ENCODE results near the gene PDE3A. TPM values are rescaled to one million over a fixed set of nuclear protein-coding genes. Genes with fewer than 3 reads are reported as not detected.

The PDE3A gene
- total RNA-seq, 1 donor from 2014 or later, result 161 TPM

GRCh38 chr12:20455001-20455706 is 86.8 kb downstream of the PDE3A start:
- TF ChIP-seq CTCF (IDR thresholded peaks at IDR 0.05; ENCODE audit: borderline replicate concordance), result no peak
- Histone ChIP-seq H3K4me3 (no peak overlapping the region), H3K36me3 (no peaks in the 10 kb centered on the region), H3K4me1 (peaks cover 92% of the 10 kb centered on the region), H3K27me3 (ENCODE audit: low read depth) (no peaks in the 10 kb centered on the region), H3K9me3 (replicated peaks) (no peaks in the 10 kb centered on the region), H3K27ac (replicated peaks) (peak overlapping the region; percentile 53)
- intact Hi-C loops (cut with micrococcal nuclease), result no loop called here
- no peak for DNase-seq

DNA sequence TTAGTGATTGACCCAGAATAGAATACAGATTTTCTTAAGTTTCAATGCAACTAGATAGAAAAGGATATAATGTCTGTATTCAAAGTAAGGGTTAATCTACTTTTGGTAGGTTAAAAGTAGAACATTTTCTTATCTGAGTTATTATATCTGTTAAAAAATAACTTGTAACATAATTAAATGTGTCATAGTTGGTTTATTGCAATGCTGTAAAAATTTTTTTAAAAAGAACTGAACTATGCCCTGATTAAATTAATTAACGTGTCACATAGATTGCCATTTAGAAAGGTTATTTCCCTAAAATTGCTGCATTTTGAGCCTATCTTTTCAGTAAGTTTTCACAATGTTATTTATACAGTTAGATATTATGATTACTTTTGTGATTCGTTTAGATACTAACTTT is 89.2 kb downstream of the PDE3A start:
- H3K36me3 ChIP-seq, result no peaks in the 10 kb centered on the region
- H3K27ac ChIP-seq (replicated peaks), result peak overlapping the region; percentile 0
- intact Hi-C loops (cut with micrococcal nuclease), result no loop called here
- no peak for TF ChIP-seq CTCF (IDR thresholded peaks at IDR 0.05; ENCODE audit: borderline replicate concordance)
- H3K4me3 ChIP-seq, result no peak overlapping the region
- H3K27me3 ChIP-seq (ENCODE audit: low read depth), result no peaks in the 10 kb centered on the region
- H3K9me3 ChIP-seq (replicated peaks), result no peaks in the 10 kb centered on the region
- DNase-seq, result no peak
- H3K4me1 ChIP-seq, result peaks cover 87% of the 10 kb centered on the region

DNA sequence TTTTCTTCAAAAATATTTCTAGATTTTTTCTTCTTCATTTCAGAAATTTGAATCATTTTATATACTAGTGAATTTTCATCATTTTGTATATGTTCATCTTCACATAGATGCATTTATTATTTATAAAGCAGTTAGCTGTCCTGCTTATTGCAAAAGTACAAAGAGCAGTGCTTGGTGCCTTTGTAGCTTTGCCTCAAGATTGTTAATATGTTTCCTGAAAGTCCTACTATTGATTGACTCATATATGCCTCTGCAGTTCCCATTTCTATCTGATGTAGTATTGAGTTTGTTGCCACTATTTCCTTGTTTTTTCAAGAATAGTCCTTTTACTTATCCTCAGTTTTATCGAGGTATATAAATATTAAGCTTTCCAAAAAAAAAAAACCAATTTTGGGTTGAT is 89.7 kb downstream of the PDE3A start:
- Histone ChIP-seq H3K9me3 (replicated peaks) (no peaks in the 10 kb centered on the region), H3K4me1 (peaks cover 87% of the 10 kb centered on the region)
- intact Hi-C loops (cut with micrococcal nuclease), result no loop called here

GRCh38 chr12:20459920-20460319 is 91.6 kb downstream of the PDE3A start:
- no peaks in the 10 kb centered on the region for H3K27me3 ChIP-seq (ENCODE audit: low read depth)
- no peak for TF ChIP-seq CTCF (IDR thresholded peaks at IDR 0.05; ENCODE audit: borderline replicate concordance)
- H3K36me3 ChIP-seq, result no peaks in the 10 kb centered on the region
- intact Hi-C loops (cut with micrococcal nuclease), result no loop called here
- no peak overlapping the region for H3K4me3 ChIP-seq
- H3K27ac ChIP-seq (replicated peaks), result no peak overlapping the region
- H3K4me1 ChIP-seq, result peaks cover 85% of the 10 kb centered on the region
- DNase-seq, result no peak
- H3K9me3 ChIP-seq (replicated peaks), result no peaks in the 10 kb centered on the region

More for the DNA sequence above, 89.7 kb downstream of the PDE3A start:
- H3K27me3 ChIP-seq (ENCODE audit: low read depth), result no peaks in the 10 kb centered on the region
- no peak for DNase-seq
- H3K4me3 ChIP-seq, result no peak overlapping the region
- no peak for TF ChIP-seq CTCF (IDR thresholded peaks at IDR 0.05; ENCODE audit: borderline replicate concordance)
- H3K36me3 ChIP-seq, result no peaks in the 10 kb centered on the region
- H3K27ac ChIP-seq (replicated peaks), result peak overlapping the region; percentile 0

GRCh38 chr12:20460956-20461355 is 92.6 kb downstream of the PDE3A start:
- intact Hi-C loops (cut with micrococcal nuclease), result no loop called here
- H3K4me1 ChIP-seq, result peaks cover 85% of the 10 kb centered on the region
- H3K36me3 ChIP-seq, result no peaks in the 10 kb centered on the region
- TF ChIP-seq CTCF (IDR thresholded peaks at IDR 0.05; ENCODE audit: borderline replicate concordance), result no peak
- no peak overlapping the region for H3K4me3 ChIP-seq
- H3K9me3 ChIP-seq (replicated peaks), result no peaks in the 10 kb centered on the region
- DNase-seq, result no peak
- peak overlapping the region; percentile 7 for H3K27ac ChIP-seq (replicated peaks)
- H3K27me3 ChIP-seq (ENCODE audit: low read depth), result no peaks in the 10 kb centered on the region
